T-helper 1 cell treated with Interleukin-12 subunit alpha and Interleukin-12 subunit beta and Interleukin-4 antibody, amounts not matched to agents 30 μg/mL and 1 μg/mL, for 36 hours (primary cell): ENCODE results near the gene PSG5.
"Not testable (repeated sequence)": the region's sequence is repeated elsewhere in the genome, so short reads cannot be mapped to it uniquely, and the experiment has no call there.

Experiments used
- H3K27ac Mint-ChIP-seq: one replicate; pipeline ENCODE4 v1.8.0; 2021; ENCODE audit warnings: mild to moderate bottlenecking, mixed read lengths
- H3K27me3 Mint-ChIP-seq: one replicate; pipeline ENCODE4 v1.8.0; 2021; ENCODE audit warnings: low read depth, mixed read lengths
- H3K36me3 Mint-ChIP-seq: one replicate; pipeline ENCODE4 v1.8.0; 2021; ENCODE audit warnings: low read depth, mixed read lengths
- H3K4me1 Mint-ChIP-seq: one replicate; pipeline ENCODE4 v1.8.0; 2021; ENCODE audit warnings: low read depth, mixed read lengths
- H3K4me3 Mint-ChIP-seq: one replicate; pipeline ENCODE4 v1.8.0; 2021; ENCODE audit warnings: mild to moderate bottlenecking, moderate library complexity, mixed read lengths
- H3K9me3 Mint-ChIP-seq: one replicate; pipeline ENCODE4 v1.8.0; 2021; ENCODE audit warnings: mixed read lengths

Gene PSG5

GRCh38 chr19:43186311-43186935, at the start of gene PSG5:
TSS of gene PSG5 (minus strand) at chr19:43186536. CDS start at chr19:43186405, 131 bp downstream.
- H3K4me1 Mint-ChIP-seq, H3K4me3 Mint-ChIP-seq, H3K27me3 Mint-ChIP-seq, H3K36me3 Mint-ChIP-seq, H3K27ac Mint-ChIP-seq, H3K9me3 Mint-ChIP-seq: not testable (repeated sequence)

DNA sequence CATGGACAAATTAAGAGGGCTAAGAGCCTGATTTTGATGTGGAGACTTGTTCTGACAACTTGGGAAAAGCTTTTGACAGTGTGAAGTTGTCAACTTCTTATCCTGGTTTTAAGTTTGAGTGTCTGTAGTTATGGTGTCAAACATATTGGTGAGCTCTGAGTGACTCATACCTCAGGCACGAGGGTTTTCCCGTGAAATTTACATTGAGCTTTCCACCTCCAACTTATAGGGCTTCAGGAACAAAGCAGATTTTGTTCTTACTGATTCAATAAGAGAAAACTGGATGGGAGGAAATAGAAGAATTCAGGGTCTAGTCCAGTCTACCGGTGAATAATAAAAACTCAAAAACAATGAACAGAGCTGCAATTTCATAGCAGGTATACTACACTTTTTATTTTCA, 49.4 kb upstream of the PSG5 start:
- H3K27me3 Mint-ChIP-seq, H3K36me3 Mint-ChIP-seq, H3K4me3 Mint-ChIP-seq, H3K4me1 Mint-ChIP-seq, H3K27ac Mint-ChIP-seq: not testable (repeated sequence)
- H3K9me3 Mint-ChIP-seq = peaks cover 36% of the 10 kb centered on the region

GRCh38 chr19:43229315-43229714, 43.0 kb upstream of the PSG5 start:
- H3K27ac Mint-ChIP-seq = no peak overlapping the region
- H3K9me3 Mint-ChIP-seq = peaks cover 55% of the 10 kb centered on the region
- H3K27me3 Mint-ChIP-seq = no peaks in the 10 kb centered on the region
- no peak overlapping the region for H3K4me3 Mint-ChIP-seq
- no peaks in the 10 kb centered on the region for H3K4me1 Mint-ChIP-seq
- H3K36me3 Mint-ChIP-seq = peaks cover 2% of the 10 kb centered on the region

GRCh38 chr19:43228730-43229129, 42.4 kb upstream of the PSG5 start:
- H3K27me3 Mint-ChIP-seq = not testable (repeated sequence)

GRCh38 chr19:43226986-43227385, 40.6 kb upstream of the PSG5 start:
- H3K4me1 Mint-ChIP-seq, H3K27me3 Mint-ChIP-seq, H3K27ac Mint-ChIP-seq, H3K4me3 Mint-ChIP-seq, H3K36me3 Mint-ChIP-seq: not testable (repeated sequence)
- H3K9me3 Mint-ChIP-seq = peaks cover 65% of the 10 kb centered on the region

More at GRCh38 chr19:43228730-43229129, 42.4 kb upstream of the PSG5 start:
- not testable (repeated sequence) for H3K4me3 Mint-ChIP-seq, H3K4me1 Mint-ChIP-seq, H3K36me3 Mint-ChIP-seq, H3K27ac Mint-ChIP-seq
- peaks cover 61% of the 10 kb centered on the region for H3K9me3 Mint-ChIP-seq

DNA sequence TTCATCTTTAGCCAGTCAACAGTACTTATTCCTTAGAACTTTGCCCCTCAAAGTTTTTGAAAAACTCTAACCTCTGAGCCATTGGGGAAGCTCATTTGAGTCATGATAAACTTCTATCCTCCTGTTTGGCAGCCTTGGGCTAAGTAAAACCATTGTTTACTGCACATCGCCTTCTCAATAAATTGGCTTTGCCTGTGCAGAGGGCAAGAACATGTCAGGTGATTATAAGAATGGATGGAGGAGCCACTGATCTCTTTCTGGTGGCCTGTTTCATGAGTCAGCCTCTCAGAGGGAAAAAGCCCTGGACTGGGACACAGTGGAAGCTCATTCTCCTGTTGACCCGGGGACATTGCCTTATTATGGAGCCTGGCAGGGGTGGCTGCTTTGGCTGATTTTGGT, 38.5 kb upstream of the PSG5 start:
- no peaks in the 10 kb centered on the region for H3K27me3 Mint-ChIP-seq
- peaks cover 54% of the 10 kb centered on the region for H3K9me3 Mint-ChIP-seq
- no peak overlapping the region for H3K4me3 Mint-ChIP-seq
- H3K27ac Mint-ChIP-seq = no peak overlapping the region
- H3K36me3 Mint-ChIP-seq = peaks cover 2% of the 10 kb centered on the region
- no peaks in the 10 kb centered on the region for H3K4me1 Mint-ChIP-seq

- H3K27me3 Mint-ChIP-seq, H3K4me1 Mint-ChIP-seq, H3K4me3 Mint-ChIP-seq, H3K27ac Mint-ChIP-seq, H3K36me3 Mint-ChIP-seq: not testable (repeated sequence)
- peaks cover 49% of the 10 kb centered on the region for H3K9me3 Mint-ChIP-seq
These were observed 38.0 kb upstream of the PSG5 start for GRCh38 chr19:43224201-43224854.

- not testable (repeated sequence) for H3K36me3 Mint-ChIP-seq, H3K4me3 Mint-ChIP-seq, H3K27ac Mint-ChIP-seq, H3K4me1 Mint-ChIP-seq, H3K27me3 Mint-ChIP-seq
- H3K9me3 Mint-ChIP-seq = peaks cover 30% of the 10 kb centered on the region
These were observed 35.6 kb upstream of the PSG5 start for GRCh38 chr19:43221891-43222290.

DNA sequence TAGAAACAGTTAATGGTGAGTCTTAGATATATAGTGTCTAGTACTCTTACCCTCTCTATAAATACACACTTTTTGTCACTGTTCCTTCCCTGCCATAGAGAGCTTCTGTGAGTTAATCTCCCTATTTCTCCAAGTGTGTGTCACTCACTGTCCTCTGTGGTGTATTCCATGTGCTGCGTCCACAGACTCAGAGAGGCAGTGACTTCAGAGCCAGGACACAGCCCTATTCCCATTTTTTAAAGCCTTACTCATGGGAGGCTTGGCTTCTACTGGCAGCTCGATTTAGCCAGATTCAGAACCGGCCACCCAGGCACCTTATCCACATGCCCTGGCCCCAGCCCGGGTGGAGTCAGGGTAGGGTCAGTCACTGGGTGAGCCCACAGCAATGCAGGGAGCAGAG, 32.8 kb upstream of the PSG5 start:
- H3K4me1 Mint-ChIP-seq, H3K27me3 Mint-ChIP-seq, H3K36me3 Mint-ChIP-seq, H3K27ac Mint-ChIP-seq, H3K4me3 Mint-ChIP-seq: not testable (repeated sequence)
- peaks cover 15% of the 10 kb centered on the region for H3K9me3 Mint-ChIP-seq

DNA sequence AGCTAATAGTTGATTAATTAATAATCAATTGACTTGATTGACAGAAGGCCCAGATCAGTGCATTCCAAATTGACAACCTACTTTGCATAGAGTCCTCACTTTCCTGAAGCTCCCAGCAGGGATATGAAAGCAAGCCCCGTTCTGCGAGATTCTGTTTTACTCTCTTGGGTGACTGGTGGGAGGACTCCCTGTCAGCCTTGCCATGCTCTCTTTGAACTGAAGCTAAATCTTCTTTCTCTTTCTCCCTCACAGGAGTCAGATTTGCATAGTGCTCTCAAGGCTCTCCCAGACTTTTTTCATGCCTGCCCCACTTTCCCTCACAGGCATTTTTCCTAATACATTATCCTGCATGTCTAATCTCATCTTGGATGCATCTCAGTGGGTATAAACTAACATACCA, 29.5 kb upstream of the PSG5 start:
- H3K36me3 Mint-ChIP-seq, H3K4me3 Mint-ChIP-seq, H3K27me3 Mint-ChIP-seq: not testable (repeated sequence)

GRCh38 chr19:43207991-43208390, 21.7 kb upstream of the PSG5 start:
- Mint-ChIP-seq H3K4me3 (no peak overlapping the region), H3K36me3 (no peaks in the 10 kb centered on the region), H3K27me3 (no peaks in the 10 kb centered on the region), H3K27ac (no peak overlapping the region), H3K9me3 (no peaks in the 10 kb centered on the region), H3K4me1 (peaks cover 2% of the 10 kb centered on the region)

More for the DNA sequence above, 29.5 kb upstream of the PSG5 start:
- not testable (repeated sequence) for H3K27ac Mint-ChIP-seq, H3K4me1 Mint-ChIP-seq, H3K9me3 Mint-ChIP-seq

GRCh38 chr19:43207174-43207573, 20.8 kb upstream of the PSG5 start:
- H3K9me3 Mint-ChIP-seq, H3K36me3 Mint-ChIP-seq, H3K27me3 Mint-ChIP-seq, H3K4me3 Mint-ChIP-seq, H3K4me1 Mint-ChIP-seq, H3K27ac Mint-ChIP-seq: not testable (repeated sequence)

- H3K4me3 Mint-ChIP-seq, H3K9me3 Mint-ChIP-seq, H3K4me1 Mint-ChIP-seq, H3K36me3 Mint-ChIP-seq, H3K27ac Mint-ChIP-seq, H3K27me3 Mint-ChIP-seq: not testable (repeated sequence)
These were observed 19.3 kb upstream of the PSG5 start, which contains the start of gene PSG4 for GRCh38 chr19:43205471-43206105. TSS of gene PSG4 (minus strand) at chr19:43205638. CDS start at chr19:43205536, 102 bp downstream.

GRCh38 chr19:43203611-43204010, 17.3 kb upstream of the PSG5 start:
- H3K4me3 Mint-ChIP-seq, H3K27ac Mint-ChIP-seq, H3K4me1 Mint-ChIP-seq, H3K27me3 Mint-ChIP-seq, H3K36me3 Mint-ChIP-seq, H3K9me3 Mint-ChIP-seq: not testable (repeated sequence)

- not testable (repeated sequence) for H3K36me3 Mint-ChIP-seq, H3K27ac Mint-ChIP-seq, H3K4me3 Mint-ChIP-seq, H3K9me3 Mint-ChIP-seq, H3K4me1 Mint-ChIP-seq, H3K27me3 Mint-ChIP-seq
These were observed 15.6 kb upstream of the PSG5 start for GRCh38 chr19:43201891-43202290.
